ENCODE results near the gene KASH5. TPM values are rescaled to one million over a fixed set of nuclear protein-coding genes. Genes with fewer than 3 reads are reported as not detected.

KASH5 gene
- total RNA-seq: not detected in 2 replicates

GRCh38 chr19:49387936-49388372 is at the start of gene KASH5:
Gene KASH5, plus strand, starts transcription at chr19:49388249. Its CDS starts 2,635 bp downstream, at chr19:49390884.

GRCh38 chr19:49362048-49362928 is 25.8 kb upstream of the KASH5 start, which contains the start of gene TEAD2:
Gene TEAD2, minus strand, starts transcription at chr19:49362416. Its CDS starts 2,341 bp downstream, at chr19:49360075.

GRCh38 chr19:49363268-49364082 is 24.6 kb upstream of the KASH5 start, which contains the start of gene DKKL1:
Gene DKKL1, plus strand, starts transcription at chr19:49363877. Its CDS starts 122 bp downstream, at chr19:49363999.

GRCh38 chr19:49423071-49423984 is 35.3 kb downstream of the KASH5 start, which contains the start of gene PTH2:
Gene PTH2, minus strand, starts transcription at chr19:49423441. Its CDS starts 102 bp downstream, at chr19:49423339.

GRCh38 chr19:49425178-49425577 is 37.1 kb downstream of the KASH5 start, which contains the start of gene GFY:
Gene GFY, plus strand, starts transcription at chr19:49425388. Its CDS starts 1,043 bp downstream, at chr19:49426431.

GRCh38 chr19:49441210-49441959 is 53.3 kb downstream of the KASH5 start, which contains the start of gene SLC17A7:
Gene SLC17A7, minus strand, starts transcription at chr19:49441527. Its CDS starts 148 bp downstream, at chr19:49441379.

GRCh38 chr19:49451430-49452181 is 63.6 kb downstream of the KASH5 start, which contains the start of gene PIH1D1:
Gene PIH1D1, minus strand, starts transcription at chr19:49451814. Its CDS starts 240 bp downstream, at chr19:49451574.

GRCh38 chr19:49453013-49453756 is 65.1 kb downstream of the KASH5 start, which contains the start of gene ALDH16A1:
Gene ALDH16A1, plus strand, starts transcription at chr19:49453225. Its CDS starts 107 bp downstream, at chr19:49453332.

Other genes with a start within 250 kb of the KASH5 start
- gene HRC, start 232.9 kb upstream of the KASH5 start, total RNA-seq: 0.18 and 0.32 TPM in 2 replicates
- 21.4 and 24.2 TPM in 2 replicates for gene TRPM4, start 230.5 kb upstream of the KASH5 start, total RNA-seq
- gene SLC6A16, start 63.1 kb upstream of the KASH5 start, total RNA-seq: 0.97 TPM in 1 of 2 replicates, not detected in the other
- not detected in 2 replicates for gene CD37, start 52.8 kb upstream of the KASH5 start, total RNA-seq
- 27.6 and 32.1 TPM in 2 replicates for gene TEAD2, start 25.8 kb upstream of the KASH5 start, total RNA-seq
- 0.36 TPM in 1 of 2 replicates, not detected in the other for gene DKKL1, start 24.4 kb upstream of the KASH5 start, total RNA-seq
- not detected in 2 replicates for gene PTH2, start 35.2 kb downstream of the KASH5 start, total RNA-seq
- gene GFY, start 37.1 kb downstream of the KASH5 start, total RNA-seq: not detected in 2 replicates
- not detected in 2 replicates for gene SLC17A7, start 53.3 kb downstream of the KASH5 start, total RNA-seq
- 71.0 and 89.9 TPM in 2 replicates for gene PIH1D1, start 63.6 kb downstream of the KASH5 start, total RNA-seq
- gene ALDH16A1, start 65.0 kb downstream of the KASH5 start, total RNA-seq: 31.1 and 48.8 TPM in 2 replicates
- 3.2 and 5.0 TPM in 2 replicates for gene FLT3LG, start 86.0 kb downstream of the KASH5 start, total RNA-seq
- 3,850 and 3,885 TPM in 2 replicates for gene RPL13A, start 99.4 kb downstream of the KASH5 start, total RNA-seq
- gene RPS11, start 108.2 kb downstream of the KASH5 start, total RNA-seq: 4,588 and 4,689 TPM in 2 replicates
- gene FCGRT, start 124.4 kb downstream of the KASH5 start, total RNA-seq: 130 and 246 TPM in 2 replicates
- 274 and 377 TPM in 2 replicates for gene RCN3, start 139.8 kb downstream of the KASH5 start, total RNA-seq
- gene NOSIP, start 192.3 kb downstream of the KASH5 start, total RNA-seq: 56.3 and 65.0 TPM in 2 replicates
- not detected in 2 replicates for gene PRRG2, start 193.1 kb downstream of the KASH5 start, total RNA-seq
- 4.4 and 5.2 TPM in 2 replicates for gene PRR12, start 202.9 kb downstream of the KASH5 start, total RNA-seq

Data from cardiac atrium fibroblast (primary cell).